Choroid plexus epithelial cell (primary cell): ENCODE results near the gene TMEM72.
A peak's percentile ranks its signal among the peaks of the same experiment; 100 is the strongest.

Source experiments
- DNase-seq: peaks from one replicate; pipeline ENCODE4 v3.0.0-alpha.2; 2010; ENCODE audit warnings: low read depth
- H3K4me3 ChIP-seq: 2 replicates; pipeline ENCODE4 v1.5.1; 2011; ENCODE audit warnings: low read depth, mild to moderate bottlenecking, control low read depth, low read length, moderate library complexity
- CTCF ChIP-seq: conservative IDR thresholded peaks from 2 replicates; pipeline ENCODE4 v1.5.1; 2011; ENCODE audit warnings: low read depth, mild to moderate bottlenecking, control low read depth, inconsistent platforms, low read length, moderate library complexity

TMEM72 gene

GRCh38 chr10:44976352-44977198 lies 65.4 kb downstream of the TMEM72 start:
- TF ChIP-seq CTCF: no peak
- peak overlapping the region; percentile 64 for H3K4me3 ChIP-seq
- peak; percentile 49 for DNase-seq

GRCh38 chr10:44977287-44978212 lies 66.4 kb downstream of the TMEM72 start:
- peak; percentile 39 for DNase-seq
- peak overlapping the region; percentile 64 for H3K4me3 ChIP-seq
- no peak for TF ChIP-seq CTCF

- peak overlapping the region; percentile 64 for H3K4me3 ChIP-seq
- TF ChIP-seq CTCF: no peak
- DNase-seq: no peak
Observed at GRCh38 chr10:44978213-44978569, 67.1 kb downstream of the TMEM72 start.

GRCh38 chr10:44978570-44979280 lies 67.6 kb downstream of the TMEM72 start, which contains the start of gene DEPP1:
TSS of gene DEPP1 (minus strand) at chr10:44978809. CDS start at chr10:44978030, 779 bp downstream.
- peak; percentile 26 for TF ChIP-seq CTCF
- DNase-seq: peak; percentile 96
- H3K4me3 ChIP-seq: peak within 1 kb of the TSS; percentile 64

GRCh38 chr10:44979281-44980191 lies 68.4 kb downstream of the TMEM72 start:
- no peak for DNase-seq
- no peak overlapping the region for H3K4me3 ChIP-seq
- no peak for TF ChIP-seq CTCF
